ENCODE measurements around the gene KLHL29.
A peak's percentile ranks its signal among the peaks of the same experiment; 100 is the strongest.

Gene KLHL29

GRCh38 chr2:23381485-23381884 lies 3.5 kb upstream of the KLHL29 start:
- Histone ChIP-seq H3K36me3 (ENCODE audit: control insufficient read depth in 1 of 2, insufficient read depth in 2 of 2, low read length in 2 of 2) (no peaks in the 10 kb centered on the region), H3K27ac (ENCODE audit: low read depth, low read length) (no peak overlapping the region), H3K4me3 (ENCODE audit: low read depth in 1 of 2, low read length in 2 of 2) (no peak overlapping the region), H3K4me1 (ENCODE audit: control insufficient read depth in 1 of 2, insufficient read depth in 2 of 2, low read length in 2 of 2) (peaks cover 12 to 16% of the 10 kb centered on the region in 2 donors), H3K9me3 (ENCODE audit: control insufficient read depth in 1 of 2, low read length in 2 of 2) (no peaks in the 10 kb centered on the region), H3K9ac (ENCODE audit: low read depth in 1 of 2, low read length in 2 of 2) (no peak overlapping the region), H3K27me3 (ENCODE audit: control insufficient read depth in 1 of 2, insufficient read depth in 2 of 2, low read length in 2 of 2) (peaks cover 27 to 28% of the 10 kb centered on the region in 2 donors)

GRCh38 chr2:23383100-23383499 lies 1.9 kb upstream of the KLHL29 start:
- Histone ChIP-seq H3K9me3 (ENCODE audit: control insufficient read depth in 1 of 2, low read length in 2 of 2) (no peaks in the 10 kb centered on the region), H3K4me3 (ENCODE audit: low read depth in 1 of 2, low read length in 2 of 2) (no peak overlapping the region), H3K36me3 (ENCODE audit: control insufficient read depth in 1 of 2, insufficient read depth in 2 of 2, low read length in 2 of 2) (no peaks in the 10 kb centered on the region), H3K27me3 (ENCODE audit: control insufficient read depth in 1 of 2, insufficient read depth in 2 of 2, low read length in 2 of 2) (peaks cover 34 to 40% of the 10 kb centered on the region in 2 donors), H3K9ac (ENCODE audit: low read depth in 1 of 2, low read length in 2 of 2) (no peak overlapping the region), H3K4me1 (ENCODE audit: control insufficient read depth in 1 of 2, insufficient read depth in 2 of 2, low read length in 2 of 2) (peaks cover 13 to 16% of the 10 kb centered on the region in 2 donors), H3K27ac (ENCODE audit: low read depth, low read length) (no peak overlapping the region)

DNA sequence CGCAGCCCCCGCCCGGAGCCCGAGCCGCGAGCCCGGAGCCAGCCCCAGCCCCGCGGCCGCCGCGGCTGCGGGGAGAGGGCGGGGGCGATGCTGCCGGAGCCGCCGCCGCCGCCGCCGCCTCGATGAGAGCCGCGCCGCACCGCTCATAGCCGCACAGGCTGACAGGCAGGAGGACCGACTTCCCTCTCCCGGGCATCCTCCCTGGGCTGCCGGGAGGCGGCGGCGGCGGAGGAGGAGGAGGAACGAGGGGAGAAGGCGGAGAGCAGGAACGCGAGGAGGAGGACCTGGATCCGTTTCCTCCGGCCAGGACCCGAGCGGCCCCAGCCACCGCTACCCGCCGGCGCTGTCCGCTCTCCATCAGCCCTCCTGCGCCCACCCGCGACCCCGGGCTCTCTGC lies 370 bp downstream of the KLHL29 start:
- Histone ChIP-seq H3K4me1 (ENCODE audit: control insufficient read depth in 1 of 2, insufficient read depth in 2 of 2, low read length in 2 of 2) (peaks cover 12 to 15% of the 10 kb centered on the region in 2 donors), H3K27me3 (ENCODE audit: control insufficient read depth in 1 of 2, insufficient read depth in 2 of 2, low read length in 2 of 2) (peaks cover 45 to 51% of the 10 kb centered on the region in 2 donors), H3K36me3 (ENCODE audit: control insufficient read depth in 1 of 2, insufficient read depth in 2 of 2, low read length in 2 of 2) (no peaks in the 10 kb centered on the region), H3K9ac (ENCODE audit: low read depth in 1 of 2, low read length in 2 of 2) (no peak overlapping the region), H3K4me3 (ENCODE audit: low read depth in 1 of 2, low read length in 2 of 2) (peak overlapping the region in 1 of 2 donors; percentile 64), H3K27ac (ENCODE audit: low read depth, low read length) (peak overlapping the region; percentile 32), H3K9me3 (ENCODE audit: control insufficient read depth in 1 of 2, low read length in 2 of 2) (no peaks in the 10 kb centered on the region)

- H3K27me3 ChIP-seq (ENCODE audit: control insufficient read depth in 1 of 2, insufficient read depth in 2 of 2, low read length in 2 of 2), result peaks cover 46 to 51% of the 10 kb centered on the region in 2 donors
- H3K27ac ChIP-seq (ENCODE audit: low read depth, low read length), result no peak overlapping the region
- H3K36me3 ChIP-seq (ENCODE audit: control insufficient read depth in 1 of 2, insufficient read depth in 2 of 2, low read length in 2 of 2), result no peaks in the 10 kb centered on the region
- peaks cover 7 to 10% of the 10 kb centered on the region in 2 donors for H3K4me1 ChIP-seq (ENCODE audit: control insufficient read depth in 1 of 2, insufficient read depth in 2 of 2, low read length in 2 of 2)
- no peaks in the 10 kb centered on the region for H3K9me3 ChIP-seq (ENCODE audit: control insufficient read depth in 1 of 2, low read length in 2 of 2)
- H3K4me3 ChIP-seq (ENCODE audit: low read depth in 1 of 2, low read length in 2 of 2), result peak overlapping the region; percentile 56 to 66
- H3K9ac ChIP-seq (ENCODE audit: low read depth in 1 of 2, low read length in 2 of 2), result peak overlapping the region in 1 of 2 donors; percentile 39
Observed at GRCh38 chr2:23385748-23386338, 864 bp downstream of the KLHL29 start.

- Histone ChIP-seq H3K27ac (ENCODE audit: low read depth, low read length) (no peak overlapping the region), H3K9ac (ENCODE audit: low read depth in 1 of 2, low read length in 2 of 2) (peak overlapping the region; percentile 18 to 39), H3K4me1 (ENCODE audit: control insufficient read depth in 1 of 2, insufficient read depth in 2 of 2, low read length in 2 of 2) (peaks cover 4 to 5% of the 10 kb centered on the region in 2 donors), H3K9me3 (ENCODE audit: control insufficient read depth in 1 of 2, low read length in 2 of 2) (no peaks in the 10 kb centered on the region), H3K36me3 (ENCODE audit: control insufficient read depth in 1 of 2, insufficient read depth in 2 of 2, low read length in 2 of 2) (no peaks in the 10 kb centered on the region), H3K27me3 (ENCODE audit: control insufficient read depth in 1 of 2, insufficient read depth in 2 of 2, low read length in 2 of 2) (peaks cover 51% of the 10 kb centered on the region in 2 donors), H3K4me3 (ENCODE audit: low read depth in 1 of 2, low read length in 2 of 2) (peak overlapping the region; percentile 56 to 66)
Observed at GRCh38 chr2:23386339-23387220, 1.6 kb downstream of the KLHL29 start.

DNA sequence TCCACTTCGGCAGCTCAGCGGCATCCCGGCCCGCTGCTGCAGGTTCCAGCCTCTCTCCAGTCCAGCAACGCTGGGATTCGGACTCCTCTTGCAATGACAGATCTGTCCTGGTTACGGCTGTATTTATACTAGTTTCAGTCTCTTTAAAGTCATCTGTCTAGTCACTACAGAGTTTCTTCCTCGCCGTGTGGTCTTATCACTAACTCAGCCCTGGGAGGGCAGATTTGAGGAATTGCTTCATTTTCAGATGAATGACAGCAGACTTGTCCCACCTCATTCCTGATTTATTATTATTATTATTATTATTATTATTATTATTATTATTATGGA lies 2.2 kb downstream of the KLHL29 start:
- Histone ChIP-seq H3K4me3 (ENCODE audit: low read depth in 1 of 2, low read length in 2 of 2) (peak overlapping the region; percentile 56 to 66), H3K36me3 (ENCODE audit: control insufficient read depth in 1 of 2, insufficient read depth in 2 of 2, low read length in 2 of 2) (no peaks in the 10 kb centered on the region), H3K9ac (ENCODE audit: low read depth in 1 of 2, low read length in 2 of 2) (peak overlapping the region in 1 of 2 donors; percentile 18), H3K4me1 (ENCODE audit: control insufficient read depth in 1 of 2, insufficient read depth in 2 of 2, low read length in 2 of 2) (peaks cover 4 to 5% of the 10 kb centered on the region in 2 donors), H3K27ac (ENCODE audit: low read depth, low read length) (no peak overlapping the region), H3K9me3 (ENCODE audit: control insufficient read depth in 1 of 2, low read length in 2 of 2) (no peaks in the 10 kb centered on the region), H3K27me3 (ENCODE audit: control insufficient read depth in 1 of 2, insufficient read depth in 2 of 2, low read length in 2 of 2) (peaks cover 46 to 51% of the 10 kb centered on the region in 2 donors)

- peaks cover 44 to 46% of the 10 kb centered on the region in 2 donors for H3K27me3 ChIP-seq (ENCODE audit: control insufficient read depth in 1 of 2, insufficient read depth in 2 of 2, low read length in 2 of 2)
- H3K4me3 ChIP-seq (ENCODE audit: low read depth in 1 of 2, low read length in 2 of 2), result no peak overlapping the region
- no peaks in the 10 kb centered on the region for H3K9me3 ChIP-seq (ENCODE audit: control insufficient read depth in 1 of 2, low read length in 2 of 2)
- H3K27ac ChIP-seq (ENCODE audit: low read depth, low read length), result no peak overlapping the region
- H3K9ac ChIP-seq (ENCODE audit: low read depth in 1 of 2, low read length in 2 of 2), result no peak overlapping the region
- H3K36me3 ChIP-seq (ENCODE audit: control insufficient read depth in 1 of 2, insufficient read depth in 2 of 2, low read length in 2 of 2), result no peaks in the 10 kb centered on the region
- H3K4me1 ChIP-seq (ENCODE audit: control insufficient read depth in 1 of 2, insufficient read depth in 2 of 2, low read length in 2 of 2), result peaks cover 4 to 5% of the 10 kb centered on the region in 2 donors
Observed at GRCh38 chr2:23387845-23388244, 2.9 kb downstream of the KLHL29 start.

- Histone ChIP-seq H3K9ac (ENCODE audit: low read depth in 1 of 2, low read length in 2 of 2) (no peak overlapping the region), H3K27ac (ENCODE audit: low read depth, low read length) (no peak overlapping the region), H3K36me3 (ENCODE audit: control insufficient read depth in 1 of 2, insufficient read depth in 2 of 2, low read length in 2 of 2) (no peaks in the 10 kb centered on the region), H3K4me3 (ENCODE audit: low read depth in 1 of 2, low read length in 2 of 2) (no peak overlapping the region), H3K27me3 (ENCODE audit: control insufficient read depth in 1 of 2, insufficient read depth in 2 of 2, low read length in 2 of 2) (peaks cover 44% of the 10 kb centered on the region in 2 donors), H3K9me3 (ENCODE audit: control insufficient read depth in 1 of 2, low read length in 2 of 2) (no peaks in the 10 kb centered on the region), H3K4me1 (ENCODE audit: control insufficient read depth in 1 of 2, insufficient read depth in 2 of 2, low read length in 2 of 2) (peaks cover 4 to 5% of the 10 kb centered on the region in 2 donors)
Observed at GRCh38 chr2:23388294-23388693, 3.3 kb downstream of the KLHL29 start.

GRCh38 chr2:23388756-23389514 lies 4.0 kb downstream of the KLHL29 start:
- Histone ChIP-seq H3K27ac (ENCODE audit: low read depth, low read length) (no peak overlapping the region), H3K36me3 (ENCODE audit: control insufficient read depth in 1 of 2, insufficient read depth in 2 of 2, low read length in 2 of 2) (no peaks in the 10 kb centered on the region), H3K4me3 (ENCODE audit: low read depth in 1 of 2, low read length in 2 of 2) (no peak overlapping the region), H3K4me1 (ENCODE audit: control insufficient read depth in 1 of 2, insufficient read depth in 2 of 2, low read length in 2 of 2) (peaks cover 4 to 5% of the 10 kb centered on the region in 2 donors), H3K27me3 (ENCODE audit: control insufficient read depth in 1 of 2, insufficient read depth in 2 of 2, low read length in 2 of 2) (peaks cover 40 to 44% of the 10 kb centered on the region in 2 donors), H3K9me3 (ENCODE audit: control insufficient read depth in 1 of 2, low read length in 2 of 2) (no peaks in the 10 kb centered on the region), H3K9ac (ENCODE audit: low read depth in 1 of 2, low read length in 2 of 2) (no peak overlapping the region)

DNA sequence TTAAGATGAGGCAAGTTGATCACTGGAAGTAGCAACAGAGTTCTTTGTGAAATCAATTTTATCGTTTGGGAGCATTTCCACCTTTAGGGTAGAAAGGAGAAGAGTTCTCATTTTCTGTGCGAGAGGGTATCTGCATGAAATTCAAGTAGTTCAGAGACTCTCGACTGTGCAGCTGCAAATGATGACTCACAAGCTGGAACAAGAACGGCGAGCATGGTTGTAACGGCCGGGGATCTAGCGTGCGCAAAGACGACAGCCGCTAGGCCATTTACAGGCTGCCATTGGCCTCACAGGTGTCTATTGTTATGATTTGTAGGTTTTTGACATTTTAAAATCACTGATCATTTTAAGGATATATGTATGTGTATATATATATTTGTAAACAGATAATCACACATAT lies 5.2 kb downstream of the KLHL29 start:
- H3K4me1 ChIP-seq (ENCODE audit: control insufficient read depth in 1 of 2, insufficient read depth in 2 of 2, low read length in 2 of 2), result peaks cover 4 to 5% of the 10 kb centered on the region in 2 donors
- no peak overlapping the region for H3K9ac ChIP-seq (ENCODE audit: low read depth in 1 of 2, low read length in 2 of 2)
- H3K9me3 ChIP-seq (ENCODE audit: control insufficient read depth in 1 of 2, low read length in 2 of 2), result no peaks in the 10 kb centered on the region
- H3K27ac ChIP-seq (ENCODE audit: low read depth, low read length), result no peak overlapping the region
- peaks cover 40 to 42% of the 10 kb centered on the region in 2 donors for H3K27me3 ChIP-seq (ENCODE audit: control insufficient read depth in 1 of 2, insufficient read depth in 2 of 2, low read length in 2 of 2)
- H3K4me3 ChIP-seq (ENCODE audit: low read depth in 1 of 2, low read length in 2 of 2), result no peak overlapping the region
- H3K36me3 ChIP-seq (ENCODE audit: control insufficient read depth in 1 of 2, insufficient read depth in 2 of 2, low read length in 2 of 2), result no peaks in the 10 kb centered on the region
